Calu3 (cell line): ENCODE results near the gene CDH5. TPM values are rescaled to one million over a fixed set of nuclear protein-coding genes. Genes with fewer than 3 reads are reported as not detected.
A peak's percentile ranks its signal among the peaks of the same experiment; 100 is the strongest.

Experiments
- Bru-seq: library from RNA; stranded (reverse); fragments of 400-500 nt; gene quantifications from one replicate; lab custom pipeline; 2021; lab: Mats Ljungman, UMichigan
- BruChase-seq, 2 experiments: library from RNA; stranded (reverse); fragments of 400-500 nt; gene quantifications; one replicate each; lab custom pipeline; 2021; lab: Mats Ljungman, UMichigan
- BruUV-seq: library from RNA; stranded (reverse); fragments of 400-500 nt; replicated peaks from 2 replicates; lab custom pipeline; 2021; lab: Mats Ljungman, UMichigan
- CTCF ChIA-PET: fragments of 300-600 bp; sonication (Branson Sonifier 250); formaldehyde crosslinking; loops from one replicate; lab custom pipeline; 2022; ENCODE audit warnings: antibody characterized with exemption; lab: Charles Lee
- DNase-seq: peaks from one replicate; pipeline ENCODE4 v3.0.0; 2022
- H3K27ac Mint-ChIP-seq: one replicate; pipeline ENCODE4 v1.8.0; 2022; ENCODE audit warnings: mixed read lengths; ENCODE audit not compliant: unreplicated experiment
- H3K27me3 Mint-ChIP-seq: one replicate; pipeline ENCODE4 v1.8.0; 2022; ENCODE audit warnings: mixed read lengths; ENCODE audit not compliant: unreplicated experiment
- H3K36me3 Mint-ChIP-seq: one replicate; pipeline ENCODE4 v1.8.0; 2022; ENCODE audit warnings: mild to moderate bottlenecking, moderate library complexity, mixed read lengths; ENCODE audit not compliant: insufficient read depth, unreplicated experiment
- H3K4me1 Mint-ChIP-seq: one replicate; pipeline ENCODE4 v1.8.0; 2022; ENCODE audit warnings: mild to moderate bottlenecking, low read depth, mixed read lengths; ENCODE audit not compliant: unreplicated experiment
- H3K4me3 Mint-ChIP-seq: one replicate; pipeline ENCODE4 v1.8.0; 2022; ENCODE audit warnings: mild to moderate bottlenecking, low read depth, moderate library complexity, mixed read lengths; ENCODE audit not compliant: unreplicated experiment
- H3K9me3 Mint-ChIP-seq: one replicate; pipeline ENCODE4 v1.8.0; 2022; ENCODE audit warnings: low read depth, mixed read lengths; ENCODE audit not compliant: unreplicated experiment
- CTCF ChIP-seq: fragments of 200-600 bp; IDR thresholded peaks from one replicate; pipeline ENCODE4 v1.8.0; 2022; ENCODE audit warnings: antibody characterized with exemption; ENCODE audit not compliant: unreplicated experiment
- intact Hi-C: fragments of 100-400 bp; cut with micrococcal nuclease; formaldehyde crosslinking; loops from one replicate; pipeline ENCODE4 v1.10.0; 2022; ENCODE audit not compliant: unreplicated experiment
- long read RNA-seq: library from polyadenylated mRNA; stranded (forward); transcript quantifications from one replicate; pipeline ENCODE4 v2.0.0, GENCODE V29; 2022
- total RNA-seq: library from RNA; stranded (reverse); gene quantifications from 2 replicates; pipeline ENCODE4 v1.2.3, GENCODE V29; 2022

CDH5 gene
- total RNA-seq (not detected in 2 replicates), Bru-seq, nascent RNA (percentile 3 among the genes with signal in this experiment), BruChase-seq, experiment 1, labeled RNA remaining after a 6-hour chase (percentile 2 among the genes with signal in this experiment), BruChase-seq, experiment 2, labeled RNA remaining after a 2-hour chase (not detected)
- long read RNA-seq = 0 reads

- no peak for DNase-seq
- TF ChIP-seq CTCF = no peak
- BruUV-seq = no TSS peak
- H3K27me3 Mint-ChIP-seq = peaks cover 34% of the 10 kb centered on the region
- H3K4me1 Mint-ChIP-seq = peaks cover 13% of the 10 kb centered on the region
- CTCF ChIA-PET = interaction anchor here (0.7 to 1.9 kb wide), 2 partner anchors 9 to 11 kb away, joined by 3 to 6 read pairs; no protein-coding TSS in a partner anchor
- peaks cover 6% of the 10 kb centered on the region for H3K36me3 Mint-ChIP-seq
- no peak within 1 kb of the TSS for H3K27ac Mint-ChIP-seq
- no peak within 1 kb of the TSS for H3K4me3 Mint-ChIP-seq
- H3K9me3 Mint-ChIP-seq = no peaks in the 10 kb centered on the region
- intact Hi-C loops = no loop called here
These were observed at the start of gene CDH5 for GRCh38 chr16:66366433-66367299. Gene CDH5, plus strand, starts transcription at chr16:66366691. Its CDS starts 12,647 bp downstream, at chr16:66379338.

GRCh38 chr16:66318505-66318904 is 48.0 kb upstream of the CDH5 start:
- BruUV-seq = no TSS peak
- Mint-ChIP-seq H3K27ac (no peak overlapping the region), H3K27me3 (peaks cover 80% of the 10 kb centered on the region), H3K4me1 (no peaks in the 10 kb centered on the region), H3K9me3 (no peaks in the 10 kb centered on the region), H3K36me3 (no peaks in the 10 kb centered on the region), H3K4me3 (no peak overlapping the region)
- DNase-seq = no peak
- intact Hi-C loops = no loop called here
- CTCF ChIA-PET = no interaction called here
- no peak for TF ChIP-seq CTCF

GRCh38 chr16:66320774-66321173 is 45.7 kb upstream of the CDH5 start:
- H3K27me3 Mint-ChIP-seq = peaks cover 91% of the 10 kb centered on the region
- no peaks in the 10 kb centered on the region for H3K9me3 Mint-ChIP-seq
- H3K27ac Mint-ChIP-seq = no peak overlapping the region
- H3K36me3 Mint-ChIP-seq = no peaks in the 10 kb centered on the region
- H3K4me3 Mint-ChIP-seq = no peak overlapping the region
- no peak for DNase-seq
- no TSS peak for BruUV-seq
- no peak for TF ChIP-seq CTCF
- H3K4me1 Mint-ChIP-seq = no peaks in the 10 kb centered on the region
- intact Hi-C loops = no loop called here
- CTCF ChIA-PET = interaction anchor here (1.1 kb wide), 1 partner anchor 22 kb away, joined by 3 read pairs; no protein-coding TSS in a partner anchor

- Mint-ChIP-seq H3K27ac (no peak overlapping the region), H3K36me3 (no peaks in the 10 kb centered on the region), H3K4me1 (no peaks in the 10 kb centered on the region), H3K27me3 (peaks cover 98% of the 10 kb centered on the region), H3K4me3 (no peak overlapping the region), H3K9me3 (no peaks in the 10 kb centered on the region)
- CTCF ChIA-PET = interaction anchor here (0.6 to 0.9 kb wide), 2 partner anchors 34 to 194 kb away, joined by 3 to 7 read pairs; no protein-coding TSS in a partner anchor
- intact Hi-C loops = no loop called here
- no TSS peak for BruUV-seq
- no peak for TF ChIP-seq CTCF
- no peak for DNase-seq
These were observed 44.3 kb upstream of the CDH5 start for GRCh38 chr16:66322174-66322573.
